H1 (cell line): ENCODE results near the gene ERICH2. TPM values are rescaled to one million over a fixed set of nuclear protein-coding genes. Genes with fewer than 3 reads are reported as not detected.

Experiments
- KDM5A ChIP-seq: fragments of 200-600 bp; IDR thresholded peaks from 2 replicates; pipeline ENCODE4 v1.7.1; 2012; ENCODE audit warnings: mild to moderate bottlenecking, low read length, inconsistent platforms, mixed read lengths
- polyA plus RNA-seq, 7 experiments: library from polyadenylated mRNA; depleted of rRNA in 3 of 7; stranded (reverse) in 5 of 7; unstranded in 2 of 7; fragments of >200 nt in 5 of 7; fragments of 200-250 nt in 2 of 7; gene quantifications; 1 replicate in 5 of 7; 2 replicates in 1 of 7; 4 replicates in 1 of 7; pipeline versions ENCODE4 v1.2.1 to v1.2.3, GENCODE V29; 2011 to 2013; ENCODE audit warnings: missing spikeins in 2 of 7, mixed read lengths in 2 of 7
- total RNA-seq: library from RNA; stranded (reverse); fragmentation: NEBNext Ultra II Directional; extraction: Animal tissue kit (Norgen Biotek cat#: 25700); gene quantifications from 2 replicates; pipeline ENCODE4 v1.2.1, GENCODE V29; 2021
- TF ChIP-seq, protein P1 (sequence below): fragments of 300-600 bp; sonication (generic); IDR thresholded peaks from 2 replicates; pipeline ENCODE4 v1.7.1; 2012; ENCODE audit warnings: low read length, moderate library complexity, mild to moderate bottlenecking, inconsistent platforms; ENCODE audit not compliant: insufficient replicate concordance

The ERICH2 gene
- total and polyA plus RNA-seq, 2 of the 8 experiments (the other 6 are each of a cell fraction or from before 2014, with no cell fraction given), result 0.20 to 2.1 TPM

GRCh38 chr2:170813611-170814532, 43.7 kb downstream of the ERICH2 start (continued):
- TF ChIP-seq, protein P1, sequence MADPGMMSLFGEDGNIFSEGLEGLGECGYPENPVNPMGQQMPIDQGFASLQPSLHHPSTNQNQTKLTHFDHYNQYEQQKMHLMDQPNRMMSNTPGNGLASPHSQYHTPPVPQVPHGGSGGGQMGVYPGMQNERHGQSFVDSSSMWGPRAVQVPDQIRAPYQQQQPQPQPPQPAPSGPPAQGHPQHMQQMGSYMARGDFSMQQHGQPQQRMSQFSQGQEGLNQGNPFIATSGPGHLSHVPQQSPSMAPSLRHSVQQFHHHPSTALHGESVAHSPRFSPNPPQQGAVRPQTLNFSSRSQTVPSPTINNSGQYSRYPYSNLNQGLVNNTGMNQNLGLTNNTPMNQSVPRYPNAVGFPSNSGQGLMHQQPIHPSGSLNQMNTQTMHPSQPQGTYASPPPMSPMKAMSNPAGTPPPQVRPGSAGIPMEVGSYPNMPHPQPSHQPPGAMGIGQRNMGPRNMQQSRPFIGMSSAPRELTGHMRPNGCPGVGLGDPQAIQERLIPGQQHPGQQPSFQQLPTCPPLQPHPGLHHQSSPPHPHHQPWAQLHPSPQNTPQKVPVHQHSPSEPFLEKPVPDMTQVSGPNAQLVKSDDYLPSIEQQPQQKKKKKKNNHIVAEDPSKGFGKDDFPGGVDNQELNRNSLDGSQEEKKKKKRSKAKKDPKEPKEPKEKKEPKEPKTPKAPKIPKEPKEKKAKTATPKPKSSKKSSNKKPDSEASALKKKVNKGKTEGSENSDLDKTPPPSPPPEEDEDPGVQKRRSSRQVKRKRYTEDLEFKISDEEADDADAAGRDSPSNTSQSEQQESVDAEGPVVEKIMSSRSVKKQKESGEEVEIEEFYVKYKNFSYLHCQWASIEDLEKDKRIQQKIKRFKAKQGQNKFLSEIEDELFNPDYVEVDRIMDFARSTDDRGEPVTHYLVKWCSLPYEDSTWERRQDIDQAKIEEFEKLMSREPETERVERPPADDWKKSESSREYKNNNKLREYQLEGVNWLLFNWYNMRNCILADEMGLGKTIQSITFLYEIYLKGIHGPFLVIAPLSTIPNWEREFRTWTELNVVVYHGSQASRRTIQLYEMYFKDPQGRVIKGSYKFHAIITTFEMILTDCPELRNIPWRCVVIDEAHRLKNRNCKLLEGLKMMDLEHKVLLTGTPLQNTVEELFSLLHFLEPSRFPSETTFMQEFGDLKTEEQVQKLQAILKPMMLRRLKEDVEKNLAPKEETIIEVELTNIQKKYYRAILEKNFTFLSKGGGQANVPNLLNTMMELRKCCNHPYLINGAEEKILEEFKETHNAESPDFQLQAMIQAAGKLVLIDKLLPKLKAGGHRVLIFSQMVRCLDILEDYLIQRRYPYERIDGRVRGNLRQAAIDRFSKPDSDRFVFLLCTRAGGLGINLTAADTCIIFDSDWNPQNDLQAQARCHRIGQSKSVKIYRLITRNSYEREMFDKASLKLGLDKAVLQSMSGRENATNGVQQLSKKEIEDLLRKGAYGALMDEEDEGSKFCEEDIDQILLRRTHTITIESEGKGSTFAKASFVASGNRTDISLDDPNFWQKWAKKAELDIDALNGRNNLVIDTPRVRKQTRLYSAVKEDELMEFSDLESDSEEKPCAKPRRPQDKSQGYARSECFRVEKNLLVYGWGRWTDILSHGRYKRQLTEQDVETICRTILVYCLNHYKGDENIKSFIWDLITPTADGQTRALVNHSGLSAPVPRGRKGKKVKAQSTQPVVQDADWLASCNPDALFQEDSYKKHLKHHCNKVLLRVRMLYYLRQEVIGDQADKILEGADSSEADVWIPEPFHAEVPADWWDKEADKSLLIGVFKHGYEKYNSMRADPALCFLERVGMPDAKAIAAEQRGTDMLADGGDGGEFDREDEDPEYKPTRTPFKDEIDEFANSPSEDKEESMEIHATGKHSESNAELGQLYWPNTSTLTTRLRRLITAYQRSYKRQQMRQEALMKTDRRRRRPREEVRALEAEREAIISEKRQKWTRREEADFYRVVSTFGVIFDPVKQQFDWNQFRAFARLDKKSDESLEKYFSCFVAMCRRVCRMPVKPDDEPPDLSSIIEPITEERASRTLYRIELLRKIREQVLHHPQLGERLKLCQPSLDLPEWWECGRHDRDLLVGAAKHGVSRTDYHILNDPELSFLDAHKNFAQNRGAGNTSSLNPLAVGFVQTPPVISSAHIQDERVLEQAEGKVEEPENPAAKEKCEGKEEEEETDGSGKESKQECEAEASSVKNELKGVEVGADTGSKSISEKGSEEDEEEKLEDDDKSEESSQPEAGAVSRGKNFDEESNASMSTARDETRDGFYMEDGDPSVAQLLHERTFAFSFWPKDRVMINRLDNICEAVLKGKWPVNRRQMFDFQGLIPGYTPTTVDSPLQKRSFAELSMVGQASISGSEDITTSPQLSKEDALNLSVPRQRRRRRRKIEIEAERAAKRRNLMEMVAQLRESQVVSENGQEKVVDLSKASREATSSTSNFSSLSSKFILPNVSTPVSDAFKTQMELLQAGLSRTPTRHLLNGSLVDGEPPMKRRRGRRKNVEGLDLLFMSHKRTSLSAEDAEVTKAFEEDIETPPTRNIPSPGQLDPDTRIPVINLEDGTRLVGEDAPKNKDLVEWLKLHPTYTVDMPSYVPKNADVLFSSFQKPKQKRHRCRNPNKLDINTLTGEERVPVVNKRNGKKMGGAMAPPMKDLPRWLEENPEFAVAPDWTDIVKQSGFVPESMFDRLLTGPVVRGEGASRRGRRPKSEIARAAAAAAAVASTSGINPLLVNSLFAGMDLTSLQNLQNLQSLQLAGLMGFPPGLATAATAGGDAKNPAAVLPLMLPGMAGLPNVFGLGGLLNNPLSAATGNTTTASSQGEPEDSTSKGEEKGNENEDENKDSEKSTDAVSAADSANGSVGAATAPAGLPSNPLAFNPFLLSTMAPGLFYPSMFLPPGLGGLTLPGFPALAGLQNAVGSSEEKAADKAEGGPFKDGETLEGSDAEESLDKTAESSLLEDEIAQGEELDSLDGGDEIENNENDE, result no peak
- no peak for TF ChIP-seq KDM5A
- TF ChIP-seq, all 59 proteins: peak for 9
